Cerebellar cortex (tissue), 1 donor: ENCODE data around the gene MAGEC2.

Source experiments
- DNase-seq: peaks from one replicate; pipeline ENCODE4 v3.0.0-alpha.2; 2015; ENCODE audit warnings: low spot score

MAGEC2 gene, protein sequence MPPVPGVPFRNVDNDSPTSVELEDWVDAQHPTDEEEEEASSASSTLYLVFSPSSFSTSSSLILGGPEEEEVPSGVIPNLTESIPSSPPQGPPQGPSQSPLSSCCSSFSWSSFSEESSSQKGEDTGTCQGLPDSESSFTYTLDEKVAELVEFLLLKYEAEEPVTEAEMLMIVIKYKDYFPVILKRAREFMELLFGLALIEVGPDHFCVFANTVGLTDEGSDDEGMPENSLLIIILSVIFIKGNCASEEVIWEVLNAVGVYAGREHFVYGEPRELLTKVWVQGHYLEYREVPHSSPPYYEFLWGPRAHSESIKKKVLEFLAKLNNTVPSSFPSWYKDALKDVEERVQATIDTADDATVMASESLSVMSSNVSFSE

DNA sequence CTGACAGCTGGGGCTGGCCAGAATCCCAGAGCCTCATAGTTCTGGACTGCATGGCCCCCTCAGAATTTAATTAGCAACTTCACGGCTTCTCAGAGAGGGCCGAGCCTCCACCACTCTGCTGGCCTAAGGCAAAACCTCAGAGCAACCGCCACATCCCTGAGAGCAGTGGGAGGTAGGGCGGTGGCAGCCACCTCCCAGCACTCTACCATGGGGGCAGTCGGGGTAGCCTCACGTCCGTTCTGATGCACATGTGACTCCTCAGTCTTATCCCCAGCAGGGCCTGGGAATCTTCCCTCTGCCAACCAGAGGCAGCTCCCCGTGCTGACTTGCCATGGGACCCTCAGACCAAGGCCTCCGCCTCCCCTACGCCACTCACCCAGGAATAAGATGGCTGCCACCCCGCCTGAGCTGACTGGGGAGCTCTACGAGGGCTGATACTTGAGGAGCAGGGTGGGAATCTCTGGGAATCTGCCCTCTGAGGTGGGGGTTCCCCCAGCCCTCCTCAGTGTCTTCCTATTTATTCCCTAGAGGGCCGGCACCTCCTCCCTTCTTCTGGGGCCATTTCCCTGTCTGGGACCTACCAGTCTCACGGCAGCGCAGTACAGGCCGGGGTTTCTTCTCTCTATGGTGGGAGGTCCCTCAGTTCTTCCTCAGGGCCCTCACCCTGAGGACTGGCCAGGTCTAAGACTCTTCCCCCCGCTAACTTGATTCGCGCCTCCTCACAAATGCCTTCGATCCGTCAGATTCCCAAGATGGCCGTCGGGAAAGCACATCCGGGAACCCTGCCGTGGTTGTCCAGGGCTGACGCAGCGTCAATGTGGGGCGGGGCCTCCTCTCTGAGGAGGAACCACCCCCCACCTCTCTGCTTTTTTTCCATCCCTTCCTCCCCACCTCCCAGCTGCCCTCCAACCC is at the start of gene MAGEC2:
MAGEC2 (minus strand) TSS at position 769 of the 912 bp plus-strand sequence. CDS start 1,303 bp downstream, outside the sequence.
- DNase-seq: no peak

DNA sequence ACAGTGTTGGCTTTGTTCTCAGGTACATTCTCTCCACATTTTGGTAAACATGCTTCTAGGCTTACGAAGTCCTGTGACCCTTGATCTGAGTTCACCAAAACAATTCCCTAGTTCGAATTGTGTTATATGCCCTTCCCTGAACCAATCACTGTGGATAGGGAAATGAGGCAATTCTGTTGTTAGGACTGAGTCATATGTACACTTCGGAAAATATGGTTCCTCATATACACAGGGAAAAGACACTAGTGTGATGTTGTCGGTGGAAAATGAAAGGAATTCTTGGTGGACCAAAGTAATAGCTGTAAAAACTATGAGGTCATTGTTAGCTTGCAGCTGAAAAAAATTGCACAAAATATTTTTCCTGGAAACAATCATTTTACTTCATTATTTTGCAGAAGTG is 46.6 kb upstream of the MAGEC2 start:
- DNase-seq: no peak

DNA sequence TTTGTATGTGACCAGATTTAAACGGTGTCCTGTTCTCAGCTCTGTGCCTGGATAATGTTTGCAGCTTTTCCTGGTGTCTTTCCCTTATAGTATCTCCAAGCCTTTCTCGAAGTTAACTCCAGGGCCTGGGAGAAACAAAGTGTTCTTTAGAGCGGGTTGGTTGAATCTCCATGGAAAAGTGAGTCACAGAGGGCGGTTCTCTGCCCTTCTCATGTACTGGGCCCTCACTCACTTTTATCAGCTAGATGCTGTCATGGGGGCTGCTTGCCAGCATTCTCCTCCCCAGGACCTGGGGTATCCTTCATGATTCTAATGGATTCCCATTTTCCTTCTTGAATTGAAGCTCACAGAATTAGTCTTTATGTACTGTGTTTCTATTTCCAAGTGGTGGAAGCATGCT is 46.1 kb upstream of the MAGEC2 start:
- DNase-seq: no peak

DNA sequence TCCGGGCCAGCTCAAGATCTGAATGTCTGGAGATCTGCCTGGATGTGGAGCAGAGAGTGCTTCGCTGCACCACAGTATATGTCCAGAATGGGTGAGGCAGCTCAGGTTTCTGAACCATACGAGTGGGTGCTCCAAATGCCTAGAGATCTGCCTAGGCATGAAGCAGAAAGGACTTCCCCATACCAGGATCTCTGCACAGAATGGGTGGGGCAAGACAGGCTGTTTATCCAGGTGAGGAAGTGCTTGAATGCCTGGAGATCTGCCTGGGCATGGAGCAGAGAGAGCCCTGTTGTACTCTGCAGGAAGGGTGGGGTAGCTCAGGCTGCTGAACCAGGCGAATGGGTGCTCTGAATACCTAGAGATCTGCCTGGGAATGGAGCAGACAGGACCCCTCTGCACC is 45.4 kb upstream of the MAGEC2 start:
- no peak for DNase-seq

DNA sequence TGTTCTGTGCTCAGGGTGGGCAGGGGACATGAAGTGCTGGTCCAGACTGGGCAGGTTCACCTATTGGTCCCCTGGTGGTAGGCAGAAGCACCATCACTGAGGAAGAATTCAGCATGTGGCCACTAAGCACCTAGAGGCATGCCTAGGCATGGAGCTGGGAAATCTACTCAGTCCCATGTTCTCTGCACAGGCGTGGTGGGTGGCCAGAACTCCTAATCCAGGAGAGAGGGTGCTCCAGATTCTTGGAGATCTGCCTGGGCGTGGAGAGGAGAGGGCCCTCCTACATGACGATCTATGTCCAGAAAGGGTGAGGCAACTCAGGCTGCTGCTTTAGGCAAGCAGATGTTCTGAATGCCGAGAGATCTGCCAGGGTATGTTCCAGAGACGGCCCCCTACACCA is 44.6 kb upstream of the MAGEC2 start:
- DNase-seq: no peak

DNA sequence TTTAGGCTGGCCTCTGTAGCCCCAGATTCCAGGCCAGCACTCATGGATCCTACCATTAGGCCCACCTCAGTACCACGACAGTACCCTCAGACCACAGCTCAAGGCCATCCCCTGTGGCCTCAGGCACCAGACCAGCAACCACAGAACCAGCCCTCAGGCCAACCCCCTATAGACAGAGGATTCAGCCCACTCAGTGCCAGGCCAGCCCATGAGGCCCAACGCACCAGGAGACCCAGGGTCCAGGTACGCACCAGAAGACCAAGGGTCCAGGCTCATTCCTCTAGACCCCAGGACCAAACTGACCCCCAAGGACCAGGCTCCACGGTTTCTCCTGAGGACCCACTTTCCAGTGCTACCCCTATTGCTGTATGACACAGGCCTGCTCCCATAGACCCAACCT is 39.5 kb upstream of the MAGEC2 start:
- DNase-seq: no peak

DNA sequence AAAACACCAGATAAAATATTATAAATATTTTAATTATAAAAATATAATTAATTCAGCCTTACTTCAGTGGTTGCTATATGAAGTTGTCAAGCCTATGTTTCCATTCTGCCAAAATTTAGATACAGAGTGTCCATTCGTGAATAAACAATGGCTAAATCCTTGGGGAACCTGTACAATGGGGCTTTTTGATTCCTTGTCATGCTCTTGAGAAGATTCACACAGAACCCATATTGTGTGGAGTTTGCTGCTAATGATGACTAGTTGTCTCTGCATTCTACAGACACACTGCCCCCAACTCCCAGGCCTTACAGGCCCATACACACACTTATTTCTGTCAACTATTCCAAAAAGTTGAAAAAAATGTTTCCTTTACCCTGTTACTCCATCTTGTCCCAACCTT is 33.4 kb upstream of the MAGEC2 start:
- no peak for DNase-seq

DNA sequence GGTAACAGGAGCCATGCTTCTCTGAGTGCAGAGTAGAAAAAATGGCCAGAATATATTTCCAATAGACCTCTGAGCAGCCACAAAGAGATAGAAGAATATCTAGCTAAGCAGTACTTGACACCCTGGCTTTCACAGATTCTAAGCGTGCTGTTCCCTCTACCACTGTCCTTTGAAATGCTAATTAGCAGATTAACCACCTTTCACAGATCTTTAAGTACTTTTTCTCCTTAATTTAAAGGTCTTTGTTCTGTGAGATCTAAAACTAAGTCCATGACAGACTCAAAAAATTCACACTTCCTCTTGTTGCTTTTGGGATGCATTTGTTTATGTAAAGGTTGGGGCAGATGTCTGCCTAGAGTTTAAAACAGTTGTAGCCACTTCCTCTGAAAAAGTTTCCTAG is 28.3 kb upstream of the MAGEC2 start:
- no peak for DNase-seq

DNA sequence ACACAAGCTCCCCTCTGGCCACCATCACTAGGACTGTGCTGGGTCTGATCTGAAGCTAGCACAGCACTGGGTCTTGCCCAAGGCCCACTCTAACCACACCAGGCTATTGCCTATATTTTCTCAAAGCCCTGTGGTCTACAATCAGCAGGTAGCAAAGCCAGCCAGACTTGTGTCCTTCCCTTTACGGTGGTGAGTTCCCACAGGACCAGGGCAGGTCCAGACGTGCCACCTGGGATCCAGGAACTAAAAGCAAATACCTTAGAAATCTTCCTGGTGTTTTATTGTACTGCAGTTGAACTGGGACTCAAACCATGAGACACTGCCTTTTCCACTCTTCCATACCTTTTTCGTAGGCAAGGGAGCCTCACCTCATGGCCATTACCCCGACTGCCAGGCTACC is 9.0 kb upstream of the MAGEC2 start:
- DNase-seq: no peak

DNA sequence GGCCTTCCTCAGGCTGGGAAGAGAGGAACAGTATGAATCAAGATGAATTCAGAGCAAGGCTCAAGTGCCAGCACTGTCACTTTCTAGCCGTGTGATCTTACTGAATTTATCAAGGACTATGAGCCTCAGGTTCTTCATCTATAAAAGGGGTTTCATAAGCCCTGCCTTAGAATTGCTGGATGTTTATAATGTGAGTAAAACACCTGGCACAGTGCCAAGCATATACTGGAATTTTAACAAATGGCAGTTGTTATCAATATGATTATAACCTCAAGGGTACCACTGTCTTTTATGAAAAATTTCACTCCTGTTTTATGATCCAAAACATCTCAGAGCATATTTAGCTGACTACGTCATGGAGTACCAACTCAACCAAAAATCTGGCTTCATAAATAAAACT is 4.0 kb downstream of the MAGEC2 start:
- no peak for DNase-seq

DNA sequence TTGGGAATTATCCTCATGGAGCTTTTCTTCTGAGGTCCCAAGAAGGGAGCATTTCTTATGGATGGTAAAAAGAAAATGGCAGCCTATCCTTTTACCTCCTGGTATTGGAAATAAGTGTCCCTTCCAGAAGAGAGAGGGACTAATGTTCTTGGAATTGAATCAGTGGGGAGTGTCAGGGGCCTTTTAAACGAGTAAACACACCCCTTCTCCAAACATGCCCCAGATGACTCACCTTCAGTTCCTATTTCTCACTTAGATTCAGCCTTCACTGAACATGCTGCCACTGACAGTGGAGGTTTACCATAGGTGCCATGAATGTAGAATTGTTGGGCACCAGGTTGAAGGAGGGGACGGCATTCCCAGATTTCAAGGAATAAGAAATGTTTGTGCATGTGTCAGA is 19.0 kb downstream of the MAGEC2 start:
- no peak for DNase-seq

DNA sequence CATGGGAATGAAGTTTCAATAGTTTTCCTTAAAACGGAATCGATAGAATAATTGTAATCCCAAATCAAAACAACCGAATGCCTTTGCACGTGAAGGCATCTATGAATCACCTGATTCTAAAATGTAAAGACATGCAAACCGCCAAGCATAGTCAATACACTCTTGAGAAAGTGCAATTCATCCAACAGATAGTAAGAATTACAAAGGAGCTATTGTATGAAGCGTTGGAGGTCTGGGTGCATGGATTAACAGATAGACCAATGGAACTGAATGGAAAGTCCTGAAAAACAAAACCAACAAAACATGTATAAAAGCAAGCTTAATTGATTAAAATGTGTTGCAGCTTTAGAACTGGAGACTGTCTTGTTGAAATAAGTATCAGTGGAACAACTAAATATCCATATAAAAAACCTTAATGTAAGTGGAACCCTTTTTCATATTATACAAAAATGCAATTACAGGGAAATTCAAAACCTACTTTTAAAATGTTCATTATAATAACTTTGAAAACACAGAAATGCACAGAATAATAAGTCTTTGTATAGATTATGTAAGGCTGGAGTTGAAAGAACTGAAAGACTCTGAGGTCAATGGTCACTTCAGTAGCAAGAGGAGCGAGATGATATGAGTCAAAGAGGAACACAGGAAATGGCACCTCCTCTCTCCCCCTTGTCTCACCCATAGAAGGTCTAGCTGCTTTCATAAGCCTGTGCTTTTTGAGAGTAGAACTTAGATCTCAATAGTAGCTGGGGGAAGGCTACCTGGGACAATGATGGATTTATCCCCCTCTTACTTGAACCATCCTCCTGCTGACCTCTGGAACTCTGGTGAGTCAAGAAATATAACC is 20.1 kb downstream of the MAGEC2 start:
- DNase-seq: no peak

DNA sequence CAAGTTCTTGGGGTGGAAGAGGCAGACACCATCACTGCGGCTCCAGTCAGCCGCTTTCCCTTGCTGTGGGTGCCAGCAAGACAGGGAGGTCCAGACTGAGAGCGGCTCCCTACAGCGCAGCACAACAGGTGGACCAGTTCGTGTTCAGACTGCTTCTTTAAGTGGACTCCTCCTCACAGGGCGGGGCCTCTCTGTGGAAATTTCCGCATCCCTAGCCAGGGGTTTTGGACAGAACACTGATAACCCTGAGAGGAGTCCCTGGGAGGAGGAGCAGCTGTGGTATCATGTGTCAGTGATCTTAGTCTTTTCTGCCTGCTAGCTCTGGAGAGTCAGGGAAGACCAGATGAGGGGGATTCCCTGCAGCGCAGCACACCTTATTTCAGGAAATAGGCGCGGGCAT is 48.5 kb downstream of the MAGEC2 start:
- no peak for DNase-seq
